ENCODE results near the gene RGS21.

The RGS21 gene, protein sequence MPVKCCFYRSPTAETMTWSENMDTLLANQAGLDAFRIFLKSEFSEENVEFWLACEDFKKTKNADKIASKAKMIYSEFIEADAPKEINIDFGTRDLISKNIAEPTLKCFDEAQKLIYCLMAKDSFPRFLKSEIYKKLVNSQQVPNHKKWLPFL

DNA sequence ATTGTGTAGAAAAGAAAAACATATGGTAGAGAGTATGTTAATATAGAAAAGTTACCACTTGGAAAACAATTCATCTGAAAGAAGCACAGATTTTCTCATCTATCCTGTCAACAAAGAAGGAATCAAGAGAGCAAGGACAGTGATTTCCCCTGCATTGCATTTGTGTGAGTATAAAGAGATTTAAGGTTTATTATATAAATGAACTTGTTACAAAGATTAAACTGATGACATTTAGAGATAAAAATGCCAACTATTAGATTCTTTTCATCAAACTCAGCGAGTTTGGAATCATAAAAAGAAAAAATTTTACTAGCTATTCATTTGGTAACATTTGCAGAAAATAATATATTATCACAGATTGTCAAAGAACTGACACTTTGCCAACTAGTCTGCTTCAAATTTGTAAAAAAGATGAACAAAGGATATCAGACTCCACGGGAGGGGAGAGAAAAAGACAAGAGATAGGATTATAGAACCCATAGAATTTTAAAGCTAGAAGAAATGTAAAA lies at the start of gene RGS21:
TSS of gene RGS21 (plus strand) at position 51 of the 509 bp plus-strand sequence. CDS start 26,045 bp downstream, outside the sequence.
- TF ChIP-seq, protein P1, sequence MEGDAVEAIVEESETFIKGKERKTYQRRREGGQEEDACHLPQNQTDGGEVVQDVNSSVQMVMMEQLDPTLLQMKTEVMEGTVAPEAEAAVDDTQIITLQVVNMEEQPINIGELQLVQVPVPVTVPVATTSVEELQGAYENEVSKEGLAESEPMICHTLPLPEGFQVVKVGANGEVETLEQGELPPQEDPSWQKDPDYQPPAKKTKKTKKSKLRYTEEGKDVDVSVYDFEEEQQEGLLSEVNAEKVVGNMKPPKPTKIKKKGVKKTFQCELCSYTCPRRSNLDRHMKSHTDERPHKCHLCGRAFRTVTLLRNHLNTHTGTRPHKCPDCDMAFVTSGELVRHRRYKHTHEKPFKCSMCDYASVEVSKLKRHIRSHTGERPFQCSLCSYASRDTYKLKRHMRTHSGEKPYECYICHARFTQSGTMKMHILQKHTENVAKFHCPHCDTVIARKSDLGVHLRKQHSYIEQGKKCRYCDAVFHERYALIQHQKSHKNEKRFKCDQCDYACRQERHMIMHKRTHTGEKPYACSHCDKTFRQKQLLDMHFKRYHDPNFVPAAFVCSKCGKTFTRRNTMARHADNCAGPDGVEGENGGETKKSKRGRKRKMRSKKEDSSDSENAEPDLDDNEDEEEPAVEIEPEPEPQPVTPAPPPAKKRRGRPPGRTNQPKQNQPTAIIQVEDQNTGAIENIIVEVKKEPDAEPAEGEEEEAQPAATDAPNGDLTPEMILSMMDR (conservative IDR thresholded peaks at IDR 0.05), result no peak
- no peak for TF ChIP-seq ZFX (IDR thresholded peaks at IDR 0.05)
- no peak within 1 kb of the TSS for H3K27ac ChIP-seq

DNA sequence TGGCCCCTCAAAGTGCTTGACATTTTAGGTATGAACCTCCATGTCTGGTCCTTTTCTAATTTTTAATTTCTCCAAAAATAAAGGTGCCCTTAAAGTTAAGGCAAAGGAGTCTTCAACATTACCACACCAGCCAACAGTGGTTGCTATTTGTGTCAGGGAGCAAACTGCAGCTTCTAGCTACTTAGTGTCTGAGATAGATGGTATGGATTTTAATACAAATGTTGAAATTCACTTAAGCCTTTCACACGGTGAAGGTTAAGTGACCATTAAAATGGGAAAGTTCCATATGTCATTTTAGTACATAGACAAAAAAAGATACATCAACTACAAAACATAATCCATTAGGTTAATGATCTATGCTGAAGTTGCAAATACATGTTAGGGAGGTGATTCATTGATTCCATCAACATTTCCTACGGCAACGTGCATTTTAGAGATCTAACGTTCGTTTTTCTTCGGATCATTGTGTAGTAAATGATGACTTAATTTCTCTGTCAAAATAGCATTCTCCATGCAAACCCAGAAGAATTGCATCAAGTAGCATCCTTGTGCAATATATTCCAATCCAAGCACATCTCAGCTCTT lies 48.2 kb upstream of the RGS21 start:
- no peak overlapping the region for H3K27ac ChIP-seq
- no peak for TF ChIP-seq ZFX (IDR thresholded peaks at IDR 0.05)
- TF ChIP-seq, protein P1 (conservative IDR thresholded peaks at IDR 0.05), result no peak

DNA sequence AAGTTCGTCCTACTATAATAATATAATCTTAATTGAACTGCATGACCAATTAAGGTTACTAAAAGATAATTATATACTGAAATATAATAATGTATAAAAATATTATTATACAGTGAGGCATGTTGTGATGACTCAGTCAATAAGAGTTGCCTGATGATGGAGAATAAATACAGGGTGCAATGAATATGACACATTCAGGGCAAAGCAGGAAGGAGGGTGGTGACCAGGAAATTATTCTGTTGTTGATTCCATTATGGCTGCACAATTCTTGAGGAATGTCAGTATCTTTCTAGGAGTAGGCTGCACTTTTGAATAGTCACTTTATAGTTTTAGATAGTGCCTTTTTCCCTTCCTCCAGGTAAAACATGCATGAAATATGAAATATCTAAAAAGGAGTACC lies 46.4 kb upstream of the RGS21 start:
- H3K27ac ChIP-seq, result no peak overlapping the region
- TF ChIP-seq, protein P1 (conservative IDR thresholded peaks at IDR 0.05), result no peak
- no peak for TF ChIP-seq ZFX (IDR thresholded peaks at IDR 0.05)

DNA sequence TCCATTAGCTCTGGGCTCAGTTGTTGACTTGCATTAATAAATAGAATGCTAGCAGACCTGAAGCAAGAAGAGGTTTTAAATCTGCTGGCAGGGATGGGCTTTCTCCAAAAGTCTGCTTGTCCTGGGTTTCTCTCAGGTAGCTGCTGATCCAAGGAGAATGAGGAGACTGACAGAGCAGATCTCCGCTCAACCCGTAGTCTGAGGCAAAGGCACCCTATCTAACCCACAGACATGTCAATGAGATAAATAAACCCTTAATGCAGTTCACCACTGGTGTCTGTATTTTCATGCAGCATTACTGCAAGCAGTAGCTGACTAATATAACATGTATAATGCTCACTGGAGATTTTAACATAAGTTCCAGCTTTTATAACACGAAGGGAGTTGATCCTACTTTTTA lies 44.1 kb upstream of the RGS21 start:
- no peak overlapping the region for H3K27ac ChIP-seq
- TF ChIP-seq, protein P1 (conservative IDR thresholded peaks at IDR 0.05), result no peak
- no peak for TF ChIP-seq ZFX (IDR thresholded peaks at IDR 0.05)

DNA sequence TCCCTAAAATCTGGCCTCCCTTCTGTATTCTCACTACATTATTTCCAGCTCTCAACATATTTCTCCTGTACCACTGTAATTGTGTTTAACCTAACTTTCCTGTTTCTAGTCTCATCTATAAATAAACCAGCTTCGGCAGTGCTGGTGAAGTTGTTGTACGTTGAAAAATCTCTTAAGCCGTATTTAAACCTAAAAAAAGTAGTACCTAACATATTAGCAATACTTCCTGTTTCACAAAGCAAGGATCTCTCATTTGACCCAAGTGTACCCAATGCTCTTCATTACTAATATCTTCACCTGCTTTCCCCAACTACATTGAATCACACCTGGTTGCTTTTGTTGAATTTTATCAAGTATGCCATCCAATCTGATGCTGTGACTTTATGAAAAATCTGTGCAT lies 42.2 kb upstream of the RGS21 start:
- H3K27ac ChIP-seq, result no peak overlapping the region

DNA sequence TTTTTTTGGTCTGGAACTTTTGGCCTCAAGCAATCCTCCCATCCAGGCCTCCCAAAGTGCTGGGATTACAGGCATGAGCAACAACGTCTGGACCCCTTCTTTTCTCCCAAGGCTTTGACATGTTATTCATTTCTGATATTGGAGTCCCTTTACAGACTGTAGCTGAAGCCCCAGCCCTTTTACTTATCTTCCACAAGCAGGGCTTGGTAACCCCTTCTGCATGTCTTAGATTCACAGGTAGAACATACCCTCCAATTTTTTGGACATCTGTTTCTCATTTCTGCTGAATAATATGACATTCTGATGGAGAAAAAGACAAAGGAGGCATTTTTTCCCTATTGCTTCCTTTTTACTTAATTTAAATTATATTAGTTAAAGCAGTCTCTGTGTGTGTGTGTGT lies 39.2 kb upstream of the RGS21 start:
- H3K27ac ChIP-seq, result no peak overlapping the region

More for the DNA sequence above, 42.2 kb upstream of the RGS21 start:
- TF ChIP-seq, protein P1 (conservative IDR thresholded peaks at IDR 0.05), result no peak
- no peak for TF ChIP-seq ZFX (IDR thresholded peaks at IDR 0.05)

DNA sequence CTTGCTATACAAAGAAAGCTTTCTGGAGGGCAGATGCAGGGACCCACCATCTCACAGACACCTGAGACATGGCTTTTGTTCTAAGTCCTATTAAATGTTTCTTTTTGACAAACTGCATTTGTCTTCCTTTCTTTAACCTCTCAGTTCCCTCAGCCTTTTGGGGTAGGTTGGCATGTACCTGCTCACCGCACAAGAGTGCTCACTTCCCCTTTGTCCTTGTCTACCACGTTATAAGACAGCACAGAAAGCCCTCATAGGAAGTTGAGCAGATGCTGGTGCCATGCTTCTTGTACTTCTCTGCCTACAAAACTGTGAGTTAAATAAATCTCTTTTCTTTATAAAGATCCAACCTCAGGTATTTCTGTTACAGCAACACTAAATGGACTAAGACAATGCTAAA lies 31.9 kb upstream of the RGS21 start:
- H3K27ac ChIP-seq, result no peak overlapping the region

More for the DNA sequence above, 39.2 kb upstream of the RGS21 start:
- TF ChIP-seq ZFX (IDR thresholded peaks at IDR 0.05), result no peak
- TF ChIP-seq, protein P1 (conservative IDR thresholded peaks at IDR 0.05), result no peak

More for the DNA sequence above, 31.9 kb upstream of the RGS21 start:
- TF ChIP-seq, protein P1 (conservative IDR thresholded peaks at IDR 0.05), result no peak
- no peak for TF ChIP-seq ZFX (IDR thresholded peaks at IDR 0.05)
